OCI-LY1 (cell line): Measurements from ENCODE around the gene NFIX.
A peak's percentile ranks its signal among the peaks of the same experiment; 100 is the strongest.

Experiments used
- H2AFZ ChIP-seq: fragments of 200-600 bp; sonication (generic), shearing (Covaris generic); 2 replicates; pipeline ENCODE4 v1.6.0; 2014; ENCODE audit warnings: antibody characterized with exemption, mild to moderate bottlenecking, low read length
- H3F3A ChIP-seq: fragments of 200-600 bp; sonication (generic), shearing (Covaris generic); 2 replicates; pipeline ENCODE4 v1.6.0; 2014; ENCODE audit warnings: mild to moderate bottlenecking, antibody characterized with exemption, low read length, moderate library complexity; ENCODE audit not compliant: insufficient read depth
- H3K27ac ChIP-seq: fragments of 200-600 bp; sonication (generic); 2 replicates; pipeline ENCODE4 v1.5.1; 2014; ENCODE audit warnings: low read length, mixed run types, mild to moderate bottlenecking, low read depth; ENCODE audit not compliant: poor library complexity, severe bottlenecking
- H3K27me3 ChIP-seq: fragments of 200-600 bp; sonication (generic); 2 replicates; pipeline ENCODE4 v1.6.0; 2014; ENCODE audit warnings: antibody characterized with exemption, mild to moderate bottlenecking, low read length, moderate library complexity; ENCODE audit not compliant: insufficient read depth
- H3K36me3 ChIP-seq: fragments of 200-600 bp; sonication (generic); 2 replicates; pipeline ENCODE4 v1.6.1; 2014; ENCODE audit warnings: mild to moderate bottlenecking, antibody characterized with exemption, low read length, moderate library complexity, mixed read lengths; ENCODE audit not compliant: insufficient read depth
- H3K4me1 ChIP-seq: fragments of 200-600 bp; sonication (generic); 2 replicates; pipeline ENCODE4 v1.5.1; 2014; ENCODE audit warnings: mild to moderate bottlenecking, low read length, moderate library complexity; ENCODE audit not compliant: insufficient read depth, severe bottlenecking
- H3K4me2 ChIP-seq: fragments of 200-600 bp; sonication (generic), shearing (Covaris generic); 2 replicates; pipeline ENCODE4 v1.6.1; 2014; ENCODE audit warnings: low read length
- H3K4me3 ChIP-seq: fragments of 200-600 bp; sonication (generic); 2 replicates; pipeline ENCODE4 v1.5.1; 2014; ENCODE audit warnings: low read length, low read depth, mild to moderate bottlenecking, mixed read lengths; ENCODE audit not compliant: poor library complexity, severe bottlenecking
- H3K79me2 ChIP-seq: fragments of 200-600 bp; shearing (Covaris generic); 2 replicates; pipeline ENCODE4 v1.6.1; 2016; ENCODE audit warnings: mixed run types, low read length, mixed read lengths; ENCODE audit not compliant: insufficient read depth
- H3K9ac ChIP-seq: fragments of 200-600 bp; sonication (generic), shearing (Covaris generic); 2 replicates; pipeline ENCODE4 v1.6.1; 2014; ENCODE audit warnings: mild to moderate bottlenecking, low read length, mixed read lengths
- H3K9me2 ChIP-seq: fragments of 200-600 bp; sonication (generic), shearing (Covaris generic); 2 replicates; pipeline ENCODE4 v1.6.1; 2014; ENCODE audit warnings: low read depth, mild to moderate bottlenecking, low read length, mixed read lengths
- H3K9me3 ChIP-seq: fragments of 200-600 bp; shearing (Covaris generic); 2 replicates; pipeline ENCODE4 v1.6.1; 2014; ENCODE audit warnings: low read length, mixed read lengths
- H4K20me1 ChIP-seq: fragments of 200-600 bp; sonication (generic), shearing (Covaris generic); 2 replicates; pipeline ENCODE4 v1.6.0; 2016; ENCODE audit warnings: mild to moderate bottlenecking, low read length; ENCODE audit not compliant: insufficient read depth
- CTCF ChIP-seq: fragments of 200-600 bp; sonication (generic), shearing (Covaris generic); IDR thresholded peaks from 2 replicates; pipeline ENCODE4 v1.5.1; 2017; ENCODE audit warnings: mild to moderate bottlenecking, antibody characterized with exemption, low read length, moderate library complexity, mixed read lengths
- EZH2 ChIP-seq: fragments of 200-600 bp; sonication (generic), shearing (Covaris generic); IDR thresholded peaks from 2 replicates; pipeline ENCODE4 v1.8.0; 2017; ENCODE audit warnings: borderline replicate concordance, mixed run types, mild to moderate bottlenecking, antibody characterized with exemption, low read length, moderate library complexity, mixed read lengths

Gene NFIX

GRCh38 chr19:13092158-13092543 lies 96.9 kb downstream of the NFIX start:
- Histone ChIP-seq H3F3A (no peaks in the 10 kb centered on the region), H3K27me3 (peaks cover 22% of the 10 kb centered on the region), H3K79me2 (no peaks in the 10 kb centered on the region), H3K4me3 (no peak overlapping the region), H3K4me1 (peaks cover 7% of the 10 kb centered on the region), H4K20me1 (no peaks in the 10 kb centered on the region), H2AFZ (no peak overlapping the region), H3K36me3 (no peaks in the 10 kb centered on the region), H3K9me2 (no peaks in the 10 kb centered on the region), H3K9ac (no peak overlapping the region), H3K4me2 (no peak overlapping the region), H3K27ac (no peak overlapping the region), H3K9me3 (no peaks in the 10 kb centered on the region)
- no peak for TF ChIP-seq CTCF
- TF ChIP-seq EZH2: no peak

GRCh38 chr19:13092606-13093235 lies 97.4 kb downstream of the NFIX start:
- Histone ChIP-seq H3K9ac (no peak overlapping the region), H3K27ac (no peak overlapping the region), H3K4me2 (no peak overlapping the region)

GRCh38 chr19:13093407-13094105 lies 98.3 kb downstream of the NFIX start:
- Histone ChIP-seq H3K36me3 (no peaks in the 10 kb centered on the region), H3K79me2 (no peaks in the 10 kb centered on the region), H3K9ac (no peak overlapping the region), H3K27ac (no peak overlapping the region), H3K9me2 (no peaks in the 10 kb centered on the region), H2AFZ (no peak overlapping the region), H3K4me3 (no peak overlapping the region), H3K4me2 (no peak overlapping the region), H3F3A (no peaks in the 10 kb centered on the region), H4K20me1 (no peaks in the 10 kb centered on the region), H3K9me3 (no peaks in the 10 kb centered on the region), H3K4me1 (peaks cover 9% of the 10 kb centered on the region), H3K27me3 (peaks cover 18% of the 10 kb centered on the region)
- TF ChIP-seq CTCF: peak; percentile 92
- no peak for TF ChIP-seq EZH2

More at GRCh38 chr19:13092606-13093235, 97.4 kb downstream of the NFIX start:
- no peak for TF ChIP-seq EZH2
- TF ChIP-seq CTCF: no peak
- peaks cover 18% of the 10 kb centered on the region for H3K27me3 ChIP-seq
- no peaks in the 10 kb centered on the region for H3K36me3 ChIP-seq
- no peaks in the 10 kb centered on the region for H4K20me1 ChIP-seq
- no peaks in the 10 kb centered on the region for H3K9me2 ChIP-seq
- no peaks in the 10 kb centered on the region for H3K9me3 ChIP-seq
- H3F3A ChIP-seq: no peaks in the 10 kb centered on the region
- H3K4me1 ChIP-seq: peaks cover 7% of the 10 kb centered on the region
- H3K79me2 ChIP-seq: no peaks in the 10 kb centered on the region
- H3K4me3 ChIP-seq: no peak overlapping the region
- H2AFZ ChIP-seq: no peak overlapping the region
